GM12873 (cell line): Measurements from ENCODE around the gene KCNA3.

Source experiments
- TF ChIP-seq, protein P1 (sequence below): IDR thresholded peaks from 2 replicates; pipeline ENCODE4 v1.5.1; 2012; ENCODE audit warnings: low read depth, mild to moderate bottlenecking, moderate library complexity, low read length, control low read depth; ENCODE audit not compliant: insufficient read depth; ENCODE audit errors: missing control alignments

KCNA3 gene

GRCh38 chr1:110710314-110710713 lies 35.6 kb upstream of the KCNA3 start:
- TF ChIP-seq, protein P1, sequence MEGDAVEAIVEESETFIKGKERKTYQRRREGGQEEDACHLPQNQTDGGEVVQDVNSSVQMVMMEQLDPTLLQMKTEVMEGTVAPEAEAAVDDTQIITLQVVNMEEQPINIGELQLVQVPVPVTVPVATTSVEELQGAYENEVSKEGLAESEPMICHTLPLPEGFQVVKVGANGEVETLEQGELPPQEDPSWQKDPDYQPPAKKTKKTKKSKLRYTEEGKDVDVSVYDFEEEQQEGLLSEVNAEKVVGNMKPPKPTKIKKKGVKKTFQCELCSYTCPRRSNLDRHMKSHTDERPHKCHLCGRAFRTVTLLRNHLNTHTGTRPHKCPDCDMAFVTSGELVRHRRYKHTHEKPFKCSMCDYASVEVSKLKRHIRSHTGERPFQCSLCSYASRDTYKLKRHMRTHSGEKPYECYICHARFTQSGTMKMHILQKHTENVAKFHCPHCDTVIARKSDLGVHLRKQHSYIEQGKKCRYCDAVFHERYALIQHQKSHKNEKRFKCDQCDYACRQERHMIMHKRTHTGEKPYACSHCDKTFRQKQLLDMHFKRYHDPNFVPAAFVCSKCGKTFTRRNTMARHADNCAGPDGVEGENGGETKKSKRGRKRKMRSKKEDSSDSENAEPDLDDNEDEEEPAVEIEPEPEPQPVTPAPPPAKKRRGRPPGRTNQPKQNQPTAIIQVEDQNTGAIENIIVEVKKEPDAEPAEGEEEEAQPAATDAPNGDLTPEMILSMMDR, result no peak

GRCh38 chr1:110708974-110709440 lies 34.3 kb upstream of the KCNA3 start:
- TF ChIP-seq, protein P1, result no peak

GRCh38 chr1:110707232-110707631 lies 32.5 kb upstream of the KCNA3 start:
- TF ChIP-seq, protein P1, result no peak

- TF ChIP-seq, protein P1, result no peak
Observed at GRCh38 chr1:110706621-110707020, 31.9 kb upstream of the KCNA3 start.

DNA sequence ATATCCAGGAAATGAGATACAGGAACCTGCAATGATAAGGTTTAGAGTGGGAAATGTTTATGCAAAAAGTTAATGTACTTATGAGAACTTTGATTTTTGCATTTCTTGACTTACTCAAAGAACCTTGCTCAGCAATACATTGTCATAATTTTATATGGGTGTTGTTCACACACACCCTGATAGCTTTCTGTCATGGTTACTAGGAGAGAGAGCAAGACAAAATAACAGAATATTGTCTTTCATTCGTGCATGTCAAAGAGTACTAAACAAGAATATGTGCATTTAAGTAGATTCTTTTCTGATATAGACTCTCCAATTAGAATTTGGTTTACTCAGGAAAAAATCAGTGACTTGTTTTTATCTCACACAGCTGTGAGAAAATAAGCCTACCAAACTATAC lies 27.5 kb upstream of the KCNA3 start:
- TF ChIP-seq, protein P1, result no peak

DNA sequence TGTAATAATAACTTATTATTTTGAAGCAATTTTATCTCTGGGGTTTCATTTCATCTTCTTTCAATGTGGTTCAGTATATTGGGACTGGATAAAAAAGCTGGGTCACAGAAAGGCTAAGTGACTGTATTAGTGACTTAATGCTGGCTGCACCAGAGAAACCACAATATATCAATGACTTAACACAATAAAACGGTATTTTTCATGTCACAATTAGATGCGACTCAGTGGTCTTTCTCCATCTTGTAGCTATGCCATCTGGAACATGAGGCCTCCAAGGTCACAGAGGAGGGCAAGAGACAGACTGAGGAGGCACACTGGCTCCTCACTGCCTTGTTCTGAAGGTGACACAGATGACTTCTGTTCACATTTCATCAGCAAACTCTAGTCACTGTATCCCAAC lies 26.0 kb upstream of the KCNA3 start:
- TF ChIP-seq, protein P1, result no peak

GRCh38 chr1:110697606-110698005 lies 22.9 kb upstream of the KCNA3 start:
- TF ChIP-seq, protein P1, result no peak

DNA sequence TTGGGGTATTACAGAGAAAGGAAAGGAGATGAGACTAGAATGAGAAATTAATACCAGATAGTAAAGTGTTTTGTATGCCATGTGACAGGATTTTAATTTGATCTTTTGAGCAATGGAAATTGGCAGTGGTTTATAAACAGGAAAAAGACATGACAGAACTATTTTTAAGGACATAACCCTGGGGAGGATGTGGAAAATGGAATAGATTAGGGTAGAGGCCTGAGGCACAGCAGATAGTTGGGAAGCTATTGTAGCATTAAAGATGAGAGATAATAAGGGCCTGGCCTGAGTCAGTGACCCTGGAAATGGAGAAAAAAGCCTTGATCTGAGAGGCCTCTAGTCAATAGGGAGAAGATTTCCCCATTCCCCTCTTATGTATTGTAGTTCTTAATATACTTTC lies 22.1 kb upstream of the KCNA3 start:
- TF ChIP-seq, protein P1, result no peak
